Natural killer cell treated with Interleukin-12 subunit alpha and Interleukin-12 subunit beta and Interleukin-15 and Interleukin-18, amount 100 ng/mL, for 72 hours (primary cell): ENCODE results near the gene TMEM178B. TPM values are rescaled to one million over a fixed set of nuclear protein-coding genes. Genes with fewer than 3 reads are reported as not detected.
A peak's percentile ranks its signal among the peaks of the same experiment; 100 is the strongest.

Experiments used
- ATAC-seq, 2 donors: fragments of 150-1000 bp; cut with Tn5 transposase in 1 of 2; sonication (Bioruptor Pico), chemical (Tn5 transposase) in 1 of 2; 2 replicates each; pipeline ENCODE4 v1.10.0; 2021
- DNase-seq: peaks from one replicate; pipeline ENCODE4 v3.0.0; 2022; ENCODE audit warnings: low spot score
- H3K27ac Mint-ChIP-seq, 2 donors: 1 replicate in 1 of 2; 2 replicates in 1 of 2; pipeline ENCODE4 v1.8.0; 2022; ENCODE audit warnings: mixed read lengths in 2 of 2, mild to moderate bottlenecking in 1 of 2, moderate library complexity in 1 of 2
- H3K27me3 Mint-ChIP-seq, 2 donors: 1 replicate in 1 of 2; 2 replicates in 1 of 2; pipeline ENCODE4 v1.8.0; 2022; ENCODE audit warnings: mixed read lengths in 2 of 2
- H3K36me3 Mint-ChIP-seq: one replicate; pipeline ENCODE4 v1.8.0; 2022; ENCODE audit warnings: mixed read lengths
- H3K4me1 Mint-ChIP-seq, 2 donors: 1 replicate in 1 of 2; 2 replicates in 1 of 2; pipeline ENCODE4 v1.8.0; 2022; ENCODE audit warnings: low read depth in 2 of 2, mixed read lengths in 2 of 2, mild to moderate bottlenecking in 1 of 2
- H3K4me3 Mint-ChIP-seq: one replicate; pipeline ENCODE4 v1.8.0; 2022; ENCODE audit warnings: mixed read lengths
- H3K9me3 Mint-ChIP-seq: 2 replicates; pipeline ENCODE4 v1.8.0; 2022; ENCODE audit warnings: mixed read lengths
- total RNA-seq, 2 donors: library from RNA; stranded (reverse); gene quantifications; one replicate each; pipeline ENCODE4 v1.2.3, GENCODE V29; 2022

TMEM178B gene
- total RNA-seq, 2 donors from 2014 or later, result 8.2 to 9.0 TPM

DNA sequence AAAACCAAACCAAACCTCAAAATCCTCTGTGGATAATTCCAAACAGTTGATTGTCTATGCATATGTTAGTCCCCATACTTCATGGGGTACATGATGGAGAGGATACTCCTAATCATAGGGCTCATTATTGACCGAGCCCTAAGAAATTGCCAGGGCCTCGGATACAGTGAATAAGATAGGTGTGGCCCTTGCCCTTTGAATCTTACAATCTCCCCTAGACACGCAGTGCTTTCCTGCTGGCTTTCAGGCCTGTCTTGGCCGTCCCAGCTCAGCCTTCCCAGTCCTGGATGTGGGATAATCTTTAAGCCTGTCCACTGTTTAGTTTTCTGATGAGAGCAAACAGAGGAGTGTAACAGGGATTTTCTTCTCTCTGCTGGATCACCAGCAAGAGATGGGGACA lies 161.8 kb downstream of the TMEM178B start:
- no peaks in the 10 kb centered on the region for H3K9me3 Mint-ChIP-seq
- no peak for DNase-seq
- ATAC-seq, result no peak
- H3K4me3 Mint-ChIP-seq, result no peak overlapping the region
- no peak overlapping the region for H3K27ac Mint-ChIP-seq
- no peaks in the 10 kb centered on the region for H3K36me3 Mint-ChIP-seq
- H3K27me3 Mint-ChIP-seq, result peaks cover 19 to 27% of the 10 kb centered on the region in 2 donors
- no peaks in the 10 kb centered on the region for H3K4me1 Mint-ChIP-seq

DNA sequence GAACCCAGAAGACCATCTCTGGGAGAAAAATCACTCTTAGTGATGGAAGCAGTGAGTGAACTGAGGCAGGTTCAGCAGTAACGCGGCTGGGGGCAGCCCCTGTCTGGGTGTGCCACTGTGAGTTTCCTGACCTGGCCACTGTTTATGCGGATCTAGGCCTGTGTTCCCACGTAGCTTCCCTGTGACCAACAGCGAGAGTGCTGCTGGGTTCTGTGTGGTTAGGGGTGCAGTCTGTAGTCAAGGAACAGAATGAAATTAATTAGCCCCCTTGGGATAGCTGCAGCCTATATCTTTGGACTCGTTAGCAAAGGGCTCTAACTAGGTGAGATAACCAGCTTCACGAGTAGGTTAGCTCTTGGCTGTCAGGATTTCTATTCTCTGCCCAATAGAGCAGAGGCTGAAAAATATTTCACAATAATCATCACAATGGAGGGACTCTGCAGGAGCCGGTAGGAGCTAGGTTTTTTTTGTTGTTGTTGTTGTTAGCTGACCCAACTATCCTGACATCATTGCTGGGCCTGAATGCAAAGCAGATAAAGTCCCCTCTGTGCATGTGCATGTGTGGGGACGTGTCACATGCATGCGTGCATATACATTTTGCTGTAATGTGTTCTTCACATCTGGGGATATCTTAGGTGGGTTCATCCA lies 164.9 kb downstream of the TMEM178B start:
- H3K27me3 Mint-ChIP-seq, result peaks cover 17 to 35% of the 10 kb centered on the region in 2 donors
- no peak overlapping the region for H3K27ac Mint-ChIP-seq
- ATAC-seq, result peak in 1 of 2 donors; percentile 52
- DNase-seq, result no peak
- no peak overlapping the region for H3K4me3 Mint-ChIP-seq
- peaks cover 0 to 3% of the 10 kb centered on the region in 2 donors for H3K4me1 Mint-ChIP-seq
- H3K9me3 Mint-ChIP-seq, result no peaks in the 10 kb centered on the region
- H3K36me3 Mint-ChIP-seq, result no peaks in the 10 kb centered on the region

DNA sequence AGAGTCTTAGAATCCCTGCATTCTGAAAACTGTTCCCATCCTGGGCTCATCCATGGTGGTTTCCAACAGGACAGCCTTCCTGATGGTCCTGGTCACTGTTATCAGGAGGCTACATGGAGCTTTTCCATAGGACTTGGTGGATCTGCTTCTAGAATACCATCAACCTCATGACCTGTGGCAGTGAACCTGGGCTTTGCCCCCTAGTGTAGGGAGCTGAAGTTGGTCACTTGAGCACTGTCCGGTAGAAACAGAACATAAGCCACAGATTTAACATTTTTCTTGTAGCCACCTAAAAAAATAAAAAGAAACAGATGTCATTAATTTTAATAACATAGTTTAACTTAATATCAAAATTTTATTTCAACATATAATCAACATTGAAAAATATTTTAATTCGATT lies 165.8 kb downstream of the TMEM178B start:
- H3K9me3 Mint-ChIP-seq, result no peaks in the 10 kb centered on the region
- no peaks in the 10 kb centered on the region for H3K36me3 Mint-ChIP-seq
- ATAC-seq (no peak), DNase-seq (no peak)
- no peak overlapping the region for H3K4me3 Mint-ChIP-seq
- H3K4me1 Mint-ChIP-seq, result peaks cover 0 to 3% of the 10 kb centered on the region in 2 donors
- peaks cover 18 to 34% of the 10 kb centered on the region in 2 donors for H3K27me3 Mint-ChIP-seq
- no peak overlapping the region for H3K27ac Mint-ChIP-seq

DNA sequence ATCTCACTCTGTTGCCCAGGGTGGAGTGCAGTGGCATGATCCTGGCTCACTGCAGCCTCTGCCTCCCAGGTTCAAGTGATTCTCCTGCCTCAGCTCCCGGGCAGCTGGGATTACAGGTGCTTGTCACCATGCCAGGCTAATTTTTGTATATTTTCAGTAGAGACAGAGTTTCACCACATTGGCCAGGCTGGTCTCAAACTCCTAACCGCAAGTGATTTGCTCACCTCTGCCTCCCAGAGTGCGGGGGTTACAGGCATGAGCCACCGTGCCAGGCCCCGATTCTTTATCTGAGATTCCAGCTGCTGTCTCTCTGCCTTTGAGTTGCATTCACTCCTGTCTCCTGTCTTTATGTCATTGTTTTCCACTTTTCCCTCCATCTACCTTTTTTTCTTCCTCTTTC lies 168.7 kb downstream of the TMEM178B start:
- no peak for DNase-seq
- H3K4me1 Mint-ChIP-seq, result peaks cover 0 to 3% of the 10 kb centered on the region in 2 donors
- peak overlapping the region in 1 of 2 donors; percentile 78 for H3K27ac Mint-ChIP-seq
- H3K36me3 Mint-ChIP-seq, result no peaks in the 10 kb centered on the region
- no peak for ATAC-seq
- no peaks in the 10 kb centered on the region for H3K9me3 Mint-ChIP-seq
- H3K27me3 Mint-ChIP-seq, result peaks cover 14 to 31% of the 10 kb centered on the region in 2 donors
- H3K4me3 Mint-ChIP-seq, result no peak overlapping the region

DNA sequence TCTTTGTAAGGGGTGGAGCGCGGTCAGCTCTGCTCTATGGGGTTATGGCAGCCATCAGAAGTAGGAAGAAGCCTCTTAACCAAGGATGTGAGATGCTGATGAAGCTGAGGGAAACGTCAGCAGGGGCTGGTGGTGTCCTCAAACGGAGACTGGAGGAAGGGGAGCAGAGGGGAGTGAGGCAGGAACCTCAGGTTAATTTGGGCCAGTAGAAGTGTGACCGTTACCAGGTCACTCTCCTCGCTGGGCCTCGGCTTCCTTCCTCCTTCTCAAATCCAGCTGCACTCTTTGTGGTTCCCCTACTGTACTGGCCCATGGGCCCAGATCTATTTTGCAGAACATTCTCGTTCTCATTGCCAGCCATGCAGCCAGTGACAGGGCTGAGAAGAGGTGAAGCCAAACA lies 169.5 kb downstream of the TMEM178B start:
- no peak for ATAC-seq
- no peaks in the 10 kb centered on the region for H3K9me3 Mint-ChIP-seq
- H3K36me3 Mint-ChIP-seq, result no peaks in the 10 kb centered on the region
- H3K4me1 Mint-ChIP-seq, result peaks cover 0 to 3% of the 10 kb centered on the region in 2 donors
- no peak for DNase-seq
- peaks cover 14 to 31% of the 10 kb centered on the region in 2 donors for H3K27me3 Mint-ChIP-seq
- H3K27ac Mint-ChIP-seq, result peak overlapping the region in 1 of 2 donors; percentile 78
- H3K4me3 Mint-ChIP-seq, result no peak overlapping the region

DNA sequence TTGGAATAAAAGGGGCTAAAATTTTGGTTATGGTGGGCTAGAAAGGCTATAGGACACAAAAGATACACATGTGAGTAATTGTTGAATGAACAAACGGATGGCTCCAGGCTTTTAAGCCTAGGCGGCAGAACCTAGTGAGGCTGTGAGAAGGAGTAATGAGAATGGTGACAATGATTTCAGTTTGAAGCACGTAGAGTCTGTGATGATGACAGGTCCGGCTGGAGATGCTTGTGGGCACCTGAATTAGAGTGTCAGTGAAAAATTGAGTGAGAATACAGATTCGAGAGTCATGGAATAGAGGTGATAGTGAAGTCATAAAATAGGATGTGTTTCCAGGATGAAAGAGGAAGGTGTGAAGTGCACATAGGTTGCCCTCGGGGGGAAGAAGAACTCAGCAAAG lies 170.6 kb downstream of the TMEM178B start:
- H3K9me3 Mint-ChIP-seq, result no peaks in the 10 kb centered on the region
- no peak for DNase-seq
- no peak overlapping the region for H3K27ac Mint-ChIP-seq
- no peak for ATAC-seq
- peaks cover 0 to 3% of the 10 kb centered on the region in 2 donors for H3K4me1 Mint-ChIP-seq
- H3K4me3 Mint-ChIP-seq, result no peak overlapping the region
- peaks cover 11 to 31% of the 10 kb centered on the region in 2 donors for H3K27me3 Mint-ChIP-seq
- no peaks in the 10 kb centered on the region for H3K36me3 Mint-ChIP-seq

DNA sequence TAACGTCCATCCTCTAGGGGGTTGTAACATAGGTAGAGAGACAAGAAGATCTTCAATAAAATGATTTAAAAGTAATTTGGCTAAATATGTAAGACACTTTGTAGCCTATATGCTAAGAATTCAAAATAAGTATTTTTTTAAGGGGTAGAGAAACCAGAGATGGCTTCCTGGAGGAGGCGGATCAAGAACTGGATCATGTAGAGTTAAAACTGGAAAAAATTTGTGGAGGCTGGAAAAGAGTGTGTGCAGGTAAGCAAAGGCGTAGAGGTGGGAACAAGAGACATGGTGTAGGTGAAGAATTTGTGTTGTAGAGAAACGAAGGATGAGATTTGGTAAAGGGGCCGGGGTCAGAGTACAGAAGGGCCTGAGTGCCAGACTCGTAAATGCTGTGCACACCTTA lies 172.6 kb downstream of the TMEM178B start:
- peaks cover 20 to 33% of the 10 kb centered on the region in 2 donors for H3K27me3 Mint-ChIP-seq
- no peaks in the 10 kb centered on the region for H3K36me3 Mint-ChIP-seq
- H3K4me3 Mint-ChIP-seq, result no peak overlapping the region
- no peak for ATAC-seq
- H3K4me1 Mint-ChIP-seq, result peaks cover 0 to 3% of the 10 kb centered on the region in 2 donors
- H3K27ac Mint-ChIP-seq, result no peak overlapping the region
- no peaks in the 10 kb centered on the region for H3K9me3 Mint-ChIP-seq
- DNase-seq, result no peak

DNA sequence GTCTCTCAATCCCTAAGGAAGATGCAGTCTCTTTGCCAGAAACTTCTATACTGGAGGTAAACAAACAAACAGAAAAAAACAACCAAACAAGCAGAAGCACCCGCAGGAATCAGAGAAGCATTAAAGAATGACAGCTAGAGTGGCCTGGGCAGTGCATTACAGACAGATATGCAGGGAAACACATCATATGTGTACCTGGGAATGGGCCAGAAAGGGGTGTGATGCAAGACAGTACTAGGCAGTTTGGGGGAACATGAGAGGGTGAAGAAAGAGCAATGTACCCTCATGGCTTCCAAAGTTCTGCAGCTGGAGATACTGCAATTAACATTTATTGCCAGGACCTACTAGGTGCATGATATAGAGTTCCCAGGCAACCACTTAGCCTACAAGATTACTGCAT lies 177.3 kb downstream of the TMEM178B start:
- DNase-seq (no peak), ATAC-seq (peak in 1 of 2 donors; percentile 9)
- H3K27me3 Mint-ChIP-seq, result peaks cover 16% of the 10 kb centered on the region in 2 donors
- H3K36me3 Mint-ChIP-seq, result no peaks in the 10 kb centered on the region
- no peaks in the 10 kb centered on the region for H3K4me1 Mint-ChIP-seq
- H3K27ac Mint-ChIP-seq, result no peak overlapping the region
- no peaks in the 10 kb centered on the region for H3K9me3 Mint-ChIP-seq
- H3K4me3 Mint-ChIP-seq, result no peak overlapping the region

DNA sequence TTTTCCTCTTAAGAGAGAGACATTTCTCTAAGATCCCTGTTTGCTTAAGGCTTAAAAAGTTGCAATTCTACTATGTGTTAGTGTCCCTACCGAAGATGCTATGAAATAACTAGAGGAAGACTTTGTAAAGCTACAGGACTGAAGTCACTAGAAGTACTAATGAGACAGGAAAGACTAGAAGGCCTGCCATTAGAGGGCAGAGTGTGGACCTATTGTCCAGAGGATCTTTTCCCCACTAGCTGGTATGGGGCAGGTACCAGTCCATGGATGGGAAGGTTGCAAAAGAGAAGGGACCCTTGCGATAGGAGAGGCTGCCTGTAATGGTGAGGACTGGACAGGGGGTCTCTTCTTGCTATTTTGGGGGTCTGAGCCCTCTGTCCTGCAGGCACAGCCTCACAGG lies 178.1 kb downstream of the TMEM178B start:
- DNase-seq (no peak), ATAC-seq (no peak)
- Mint-ChIP-seq H3K36me3 (no peaks in the 10 kb centered on the region), H3K4me1 (peaks cover 0 to 5% of the 10 kb centered on the region in 2 donors), H3K9me3 (peaks cover 5% of the 10 kb centered on the region), H3K27ac (no peak overlapping the region), H3K4me3 (no peak overlapping the region), H3K27me3 (peaks cover 18 to 21% of the 10 kb centered on the region in 2 donors)

DNA sequence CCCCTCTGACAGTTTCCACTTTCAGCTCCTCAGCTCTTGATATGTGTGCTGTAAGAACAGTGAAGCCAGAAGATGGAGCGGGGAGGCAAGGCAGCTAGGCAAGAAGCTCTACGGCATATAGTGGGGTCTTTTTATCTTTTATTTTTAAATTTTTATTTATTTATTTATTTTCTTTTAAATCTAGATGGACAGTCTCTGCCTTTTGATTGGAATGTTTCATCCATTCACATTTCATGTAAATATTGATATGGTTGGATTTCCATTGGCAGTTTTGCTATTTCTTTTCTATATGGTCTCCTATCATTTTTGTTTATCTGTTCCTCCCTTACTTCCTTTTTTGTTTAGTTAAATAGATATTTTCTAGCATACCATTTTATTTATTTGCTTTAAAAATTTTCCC lies 183.7 kb downstream of the TMEM178B start:
- ATAC-seq (no peak), DNase-seq (no peak)
- Mint-ChIP-seq H3K27me3 (peaks cover 8 to 35% of the 10 kb centered on the region in 2 donors), H3K4me3 (no peak overlapping the region), H3K4me1 (peaks cover 5 to 16% of the 10 kb centered on the region in 2 donors), H3K36me3 (peaks cover 17% of the 10 kb centered on the region), H3K9me3 (peaks cover 15% of the 10 kb centered on the region), H3K27ac (no peak overlapping the region)

DNA sequence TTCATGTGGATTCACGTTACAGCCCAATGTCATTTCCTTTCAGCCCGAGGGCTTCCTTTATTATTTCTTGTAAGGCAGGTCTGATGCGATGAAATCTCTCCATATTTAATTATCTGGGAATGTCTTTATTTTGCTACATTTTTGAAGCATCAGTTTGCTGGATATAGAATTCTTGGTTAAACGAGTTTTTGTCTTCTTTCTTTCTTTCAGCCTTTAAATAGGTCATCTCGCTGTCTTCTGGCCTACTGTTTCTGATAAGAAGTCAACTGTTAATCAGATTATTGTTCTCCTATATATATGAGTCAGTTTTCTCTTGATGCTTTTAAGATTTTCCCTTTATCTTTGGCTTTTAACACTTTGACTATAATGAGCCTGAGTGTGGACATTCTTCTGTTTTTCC lies 184.7 kb downstream of the TMEM178B start:
- no peak overlapping the region for H3K4me3 Mint-ChIP-seq
- peaks cover 17% of the 10 kb centered on the region for H3K36me3 Mint-ChIP-seq
- H3K9me3 Mint-ChIP-seq, result peaks cover 15% of the 10 kb centered on the region
- ATAC-seq (no peak), DNase-seq (no peak)
- H3K27ac Mint-ChIP-seq, result no peak overlapping the region
- H3K4me1 Mint-ChIP-seq, result peaks cover 14 to 25% of the 10 kb centered on the region in 2 donors
- peaks cover 7 to 41% of the 10 kb centered on the region in 2 donors for H3K27me3 Mint-ChIP-seq

DNA sequence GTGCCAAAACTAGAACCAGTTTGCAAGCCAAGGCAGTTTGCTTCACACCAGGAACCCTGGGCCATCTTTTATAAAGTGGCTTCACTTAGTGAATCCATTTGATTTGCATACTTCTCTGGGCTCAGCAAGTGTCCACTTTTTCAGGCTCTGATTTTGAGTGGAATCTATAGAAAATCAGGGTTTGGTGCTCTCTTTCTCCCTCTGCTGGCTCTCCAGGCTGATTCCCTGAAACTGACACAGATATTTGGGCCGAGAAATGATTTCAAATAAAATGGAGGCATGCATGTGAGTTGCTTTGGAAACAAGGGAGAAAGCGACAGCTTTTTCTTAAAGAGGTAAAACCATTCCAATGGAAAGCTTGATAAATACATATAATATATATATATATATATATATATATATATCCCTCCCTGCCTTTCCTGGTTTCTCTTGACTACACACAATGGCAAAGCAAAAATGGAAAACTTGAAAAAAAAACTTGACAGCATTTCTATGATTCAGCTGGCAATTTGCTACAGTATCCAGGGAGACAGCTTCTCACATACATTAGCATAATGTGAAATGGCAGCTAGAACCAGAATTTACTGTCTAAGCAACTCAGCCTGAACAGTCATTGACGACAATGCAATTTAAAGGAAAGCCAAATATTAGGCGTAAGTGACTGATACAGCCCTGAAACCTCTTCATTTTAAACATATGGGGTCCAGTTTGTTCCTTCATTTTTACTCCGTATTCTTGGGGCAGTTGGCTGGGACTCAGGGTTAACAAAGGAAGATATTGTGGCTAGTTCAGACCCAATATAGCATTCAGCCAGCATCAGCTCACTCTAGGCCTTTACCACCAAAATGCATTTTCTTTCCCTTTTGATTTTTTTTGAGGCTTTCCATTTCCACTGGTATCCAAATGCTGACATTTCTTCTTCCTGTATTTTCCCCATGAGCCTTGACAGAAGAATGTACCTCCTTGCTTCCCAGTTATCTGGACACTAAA lies 188.5 kb downstream of the TMEM178B start:
- no peak overlapping the region for H3K4me3 Mint-ChIP-seq
- H3K9me3 Mint-ChIP-seq, result peaks cover 16% of the 10 kb centered on the region
- ATAC-seq (no peak), DNase-seq (no peak)
- H3K36me3 Mint-ChIP-seq, result peaks cover 17% of the 10 kb centered on the region
- H3K27ac Mint-ChIP-seq, result peak overlapping the region in 1 of 2 donors; percentile 89
- peaks cover 15 to 39% of the 10 kb centered on the region in 2 donors for H3K4me1 Mint-ChIP-seq
- H3K27me3 Mint-ChIP-seq, result peaks cover 2 to 39% of the 10 kb centered on the region in 2 donors

DNA sequence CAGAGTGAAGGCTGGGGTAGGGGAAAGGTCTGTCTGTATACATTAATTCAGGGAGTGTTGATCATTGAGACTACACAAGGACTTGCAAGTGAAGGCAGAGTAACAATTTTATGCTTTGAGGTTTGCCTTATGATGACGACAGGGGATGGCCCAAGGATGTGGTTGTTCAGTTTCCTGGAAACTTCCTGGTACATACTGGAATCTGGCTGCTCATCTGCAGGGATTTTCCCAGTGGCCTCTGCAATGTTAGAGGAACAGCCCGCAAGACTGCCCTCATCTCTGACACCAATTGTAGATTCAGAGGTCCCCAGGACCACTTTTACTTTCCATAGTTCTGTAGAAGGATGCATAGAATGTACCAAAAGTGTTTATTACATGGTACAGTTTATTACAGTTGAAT lies 189.6 kb downstream of the TMEM178B start:
- peak; percentile 82 for DNase-seq
- peak overlapping the region; percentile 59 for H3K4me3 Mint-ChIP-seq
- H3K9me3 Mint-ChIP-seq, result peaks cover 15% of the 10 kb centered on the region
- ATAC-seq, result peak; percentile 82 to 90
- H3K27ac Mint-ChIP-seq, result peak overlapping the region; percentile 9 to 89
- peaks cover 15 to 47% of the 10 kb centered on the region in 2 donors for H3K4me1 Mint-ChIP-seq
- H3K27me3 Mint-ChIP-seq, result peaks cover 2 to 39% of the 10 kb centered on the region in 2 donors
- H3K36me3 Mint-ChIP-seq, result peaks cover 15% of the 10 kb centered on the region

DNA sequence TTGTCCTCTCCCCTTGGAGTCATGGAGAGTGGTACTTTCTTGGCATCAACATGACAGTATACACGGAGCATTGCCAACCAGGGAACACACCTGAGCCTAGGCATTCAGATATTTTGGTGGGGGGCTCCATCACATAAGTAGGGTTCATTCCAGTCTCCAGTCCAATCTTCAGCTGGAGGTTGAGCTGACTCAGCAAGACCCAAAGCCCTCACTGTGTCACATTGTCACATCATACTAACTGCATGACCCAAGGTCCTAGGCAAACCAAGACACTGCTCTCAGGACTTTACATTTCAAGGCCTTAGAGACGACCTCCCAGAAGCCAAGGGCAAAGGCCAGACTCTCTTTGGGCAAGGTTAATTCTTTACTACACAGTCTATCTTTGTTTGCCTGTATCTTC lies 190.1 kb downstream of the TMEM178B start:
- peak overlapping the region; percentile 59 for H3K4me3 Mint-ChIP-seq
- H3K27ac Mint-ChIP-seq, result peak overlapping the region; percentile 9 to 89
- peaks cover 11% of the 10 kb centered on the region for H3K9me3 Mint-ChIP-seq
- ATAC-seq (peak; percentile 25 to 50), DNase-seq (no peak)
- H3K27me3 Mint-ChIP-seq, result peaks cover 2 to 35% of the 10 kb centered on the region in 2 donors
- H3K36me3 Mint-ChIP-seq, result peaks cover 11% of the 10 kb centered on the region
- peaks cover 15 to 44% of the 10 kb centered on the region in 2 donors for H3K4me1 Mint-ChIP-seq
